ENCODE measurements around the gene WASF2.
"Not testable (repeated sequence)": the region's sequence is repeated elsewhere in the genome, so short reads cannot be mapped to it uniquely, and the experiment has no call there.

WASF2 gene

GRCh38 chr1:27394925-27395324 is 95.0 kb downstream of the WASF2 start:
- DNase-seq, result no peak

DNA sequence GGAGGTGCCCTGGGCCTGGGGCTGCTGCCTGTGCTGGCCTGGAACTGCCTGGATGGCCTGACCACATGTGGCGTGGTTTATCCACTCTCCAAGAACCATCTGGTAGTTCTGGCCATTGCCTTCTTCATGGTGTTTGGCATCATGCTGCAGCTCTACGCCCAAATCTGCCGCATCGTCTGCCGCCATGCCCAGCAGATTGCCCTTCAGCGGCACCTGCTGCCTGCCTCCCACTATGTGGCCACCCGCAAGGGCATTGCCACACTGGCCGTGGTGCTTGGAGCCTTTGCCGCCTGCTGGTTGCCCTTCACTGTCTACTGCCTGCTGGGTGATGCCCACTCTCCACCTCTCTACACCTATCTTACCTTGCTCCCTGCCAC is 95.7 kb downstream of the WASF2 start:
- DNase-seq, result no peak

DNA sequence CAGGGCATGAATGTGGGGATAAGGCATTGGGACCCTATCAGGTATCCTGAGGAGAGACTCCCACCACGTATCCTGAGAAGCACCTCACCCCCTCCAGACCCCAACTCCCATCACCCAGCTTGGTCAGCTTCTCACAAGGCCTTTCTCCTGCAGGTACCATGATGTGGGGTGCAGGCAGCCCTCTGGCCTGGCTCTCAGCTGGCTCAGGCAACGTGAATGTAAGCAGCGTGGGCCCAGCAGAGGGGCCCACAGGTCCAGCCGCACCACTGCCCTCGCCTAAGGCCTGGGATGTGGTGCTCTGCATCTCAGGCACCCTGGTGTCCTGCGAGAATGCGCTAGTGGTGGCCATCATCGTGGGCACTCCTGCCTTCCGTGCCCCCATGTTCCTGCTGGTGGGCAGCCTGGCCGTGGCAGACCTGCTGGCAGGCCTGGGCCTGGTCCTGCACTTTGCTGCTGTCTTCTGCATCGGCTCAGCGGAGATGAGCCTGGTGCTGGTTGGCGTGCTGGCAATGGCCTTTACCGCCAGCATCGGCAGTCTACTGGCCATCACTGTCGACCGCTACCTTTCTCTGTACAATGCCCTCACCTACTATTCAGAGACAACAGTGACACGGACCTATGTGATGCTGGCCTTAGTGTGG is 96.2 kb downstream of the WASF2 start:
- DNase-seq, result no peak

DNA sequence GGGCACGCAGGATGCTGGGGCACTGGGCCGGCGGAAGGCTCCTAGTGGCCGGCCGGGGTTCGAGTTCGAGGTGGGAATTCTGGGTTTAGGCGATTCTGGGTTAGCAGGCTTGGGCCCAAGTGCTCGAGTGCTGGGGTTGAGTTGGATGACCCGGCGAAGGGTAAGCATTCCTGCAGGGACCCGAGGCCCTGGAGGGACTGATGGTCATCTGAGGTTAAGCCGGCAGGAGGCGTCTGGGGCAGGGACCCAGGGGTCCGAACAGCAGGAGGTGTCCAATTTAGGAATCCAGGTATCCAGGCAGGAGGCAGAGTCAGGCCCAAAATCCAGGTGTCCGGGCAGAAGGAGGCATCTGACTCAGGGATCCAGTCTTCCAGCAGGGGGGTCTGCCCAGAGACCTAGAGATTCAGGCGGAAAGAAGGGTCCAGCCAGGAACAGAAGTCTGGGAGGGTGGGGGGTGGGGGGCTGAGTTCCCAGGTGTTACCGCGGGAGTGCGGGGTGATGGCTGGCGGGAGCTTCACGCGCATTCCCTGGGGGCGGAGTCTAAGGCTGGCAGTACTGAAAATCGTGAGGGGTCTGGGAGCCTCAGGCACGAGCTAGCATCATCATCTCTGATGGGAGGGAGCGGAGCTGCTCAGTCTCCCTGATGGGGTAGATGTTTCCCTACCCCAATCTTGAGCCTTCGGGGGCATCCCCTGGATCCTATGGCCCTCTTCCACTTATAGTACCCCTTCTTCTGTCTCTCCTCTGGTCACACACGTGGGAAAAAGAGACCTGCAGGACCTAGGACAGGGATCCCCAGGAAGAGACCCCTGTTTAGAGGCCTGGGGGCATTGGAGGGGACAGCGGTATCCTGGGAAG is 97.0 kb downstream of the WASF2 start:
- no peak for DNase-seq

GRCh38 chr1:27392096-27392777 is 97.7 kb downstream of the WASF2 start, which contains the start of gene GPR3:
Gene GPR3 (plus strand): TSS chr1:27392622. CDS start chr1:27393799, 1,177 bp downstream.
- DNase-seq, result peak; percentile 61

DNA sequence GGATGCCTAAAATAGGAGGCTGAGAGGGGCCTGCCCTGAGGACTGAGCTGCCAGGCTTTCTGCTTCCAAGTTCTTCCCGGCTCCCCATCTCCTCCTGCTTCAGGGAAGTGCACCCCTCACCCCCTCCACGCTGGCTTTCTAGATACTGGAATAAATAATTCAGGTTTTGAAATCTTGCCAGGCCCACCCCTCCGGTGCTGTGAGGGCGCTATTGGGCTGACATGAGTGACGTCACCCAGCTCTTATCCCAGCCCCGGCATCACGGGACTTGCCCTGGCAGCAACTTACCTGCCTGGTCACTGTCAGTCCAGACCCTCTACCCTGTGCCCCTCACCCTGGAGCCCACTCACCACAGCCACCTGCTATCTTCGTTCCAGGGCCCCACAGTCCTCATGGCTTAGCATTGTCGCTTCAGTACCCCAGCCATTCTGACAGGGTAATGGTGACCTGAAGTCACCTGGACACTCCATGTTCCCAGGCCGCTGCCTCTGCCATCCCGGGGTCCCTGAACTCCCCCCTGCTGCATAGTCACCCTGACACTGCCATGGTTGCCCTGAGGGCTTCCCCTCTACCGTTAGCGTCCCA is 98.4 kb downstream of the WASF2 start:
- DNase-seq, result no peak

GRCh38 chr1:27388337-27389005 is 101.5 kb downstream of the WASF2 start:
- peak; percentile 23 for DNase-seq

DNA sequence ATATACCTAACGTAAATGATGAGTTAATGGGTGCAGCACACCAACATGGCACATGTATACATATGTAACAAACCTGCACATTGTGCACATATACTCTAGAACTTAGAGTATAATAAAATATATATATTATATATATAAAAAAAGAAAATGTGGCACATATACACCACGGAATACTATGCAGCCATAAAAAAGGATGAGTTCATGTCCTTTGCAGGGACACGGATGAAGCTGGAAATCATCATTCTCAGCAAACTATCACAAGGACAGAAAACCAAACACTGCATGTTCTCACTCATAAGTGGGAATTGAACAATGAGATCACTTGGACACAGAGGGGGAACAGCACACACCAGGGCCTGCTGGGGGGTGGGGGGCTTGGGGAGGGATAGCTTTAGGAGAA is 105.2 kb downstream of the WASF2 start:
- DNase-seq, result not testable (repeated sequence)

GRCh38 chr1:27383661-27384060 is 106.3 kb downstream of the WASF2 start:
- DNase-seq, result no peak

- no peak for DNase-seq
Measured at GRCh38 chr1:27383039-27383605, 106.8 kb downstream of the WASF2 start, which contains the start of gene CD164L2. Gene CD164L2 (minus strand): TSS chr1:27383333. CDS start chr1:27383239, 94 bp downstream.

- DNase-seq, result no peak
Measured at GRCh38 chr1:27381969-27382762, 107.8 kb downstream of the WASF2 start.

DNA sequence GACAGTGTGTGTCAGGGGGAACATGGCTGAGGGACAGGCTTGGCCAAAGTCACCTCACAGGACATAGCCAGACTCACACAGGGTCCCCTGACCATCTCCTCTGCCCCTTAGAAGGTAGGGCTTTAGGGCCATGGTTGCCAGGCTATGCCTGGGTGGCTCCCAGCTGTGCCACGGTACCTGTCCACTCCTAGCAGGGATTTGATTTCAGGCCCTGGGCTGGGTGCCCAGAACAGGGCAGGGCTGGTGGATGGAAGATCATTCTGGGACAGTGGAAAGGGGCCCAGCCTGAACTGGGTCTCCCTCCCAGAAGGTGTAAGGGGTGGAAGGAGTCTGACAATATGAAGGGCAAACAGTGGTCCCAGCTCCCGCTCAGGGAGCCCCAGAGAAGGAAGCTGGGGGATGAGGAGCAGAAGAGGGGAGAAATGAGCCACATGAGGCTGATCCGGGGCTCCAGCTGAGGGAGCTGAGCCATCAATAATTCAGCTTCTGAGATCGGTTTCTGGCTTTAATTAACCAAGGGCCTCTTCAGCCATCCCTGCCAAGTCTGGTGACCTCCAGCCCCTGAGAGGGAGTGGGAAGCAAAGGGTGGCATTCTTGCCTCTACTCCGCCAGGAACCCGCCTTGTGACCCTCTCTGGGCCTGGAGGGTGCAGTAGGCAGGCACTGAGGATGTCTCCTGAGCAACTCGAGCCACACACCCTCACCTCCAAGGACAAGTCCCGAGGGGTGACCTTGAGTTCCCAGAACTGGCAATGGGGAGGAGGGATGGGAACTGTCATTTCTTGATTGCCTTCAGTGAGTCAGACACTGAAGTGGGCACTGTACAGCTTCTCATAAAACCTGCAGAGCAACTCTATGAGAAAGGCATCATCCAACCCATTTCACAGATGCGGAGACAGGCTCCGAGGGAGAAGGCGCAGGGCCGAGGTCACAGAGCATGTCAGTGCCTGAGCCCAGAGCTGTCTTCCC is 108.9 kb downstream of the WASF2 start:
- DNase-seq, result no peak

GRCh38 chr1:27380224-27380623 is 109.7 kb downstream of the WASF2 start:
- no peak for DNase-seq

DNA sequence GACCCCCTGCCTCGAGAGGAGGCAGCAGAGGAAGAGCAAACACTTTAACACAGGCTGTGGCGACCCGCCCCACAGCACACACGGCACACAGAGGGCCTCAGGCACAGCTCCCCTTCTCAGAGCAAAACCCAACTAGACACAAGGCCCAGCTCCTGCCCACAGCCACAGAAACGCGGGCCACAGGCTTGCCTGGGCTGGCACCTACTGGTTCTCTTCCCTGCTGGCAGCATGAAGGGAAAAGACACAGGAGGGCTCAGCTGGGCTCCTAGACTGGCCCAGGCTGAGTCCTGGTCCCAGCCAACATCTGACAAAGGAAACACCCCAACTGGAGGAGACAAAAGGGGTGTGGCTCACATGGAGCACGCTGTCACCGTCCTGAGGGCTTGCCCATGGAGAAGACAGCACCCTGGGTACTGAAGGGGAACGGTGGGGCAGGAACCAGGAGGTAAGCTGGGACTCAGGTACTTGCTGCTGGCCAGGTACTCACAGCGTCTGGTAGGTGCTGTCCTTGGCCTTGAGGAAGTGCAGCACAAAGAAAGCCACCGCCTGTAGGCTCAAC is 110.3 kb downstream of the WASF2 start:
- DNase-seq, result no peak

GRCh38 chr1:27377760-27378495 is 112.0 kb downstream of the WASF2 start:
- no peak for DNase-seq

DNA sequence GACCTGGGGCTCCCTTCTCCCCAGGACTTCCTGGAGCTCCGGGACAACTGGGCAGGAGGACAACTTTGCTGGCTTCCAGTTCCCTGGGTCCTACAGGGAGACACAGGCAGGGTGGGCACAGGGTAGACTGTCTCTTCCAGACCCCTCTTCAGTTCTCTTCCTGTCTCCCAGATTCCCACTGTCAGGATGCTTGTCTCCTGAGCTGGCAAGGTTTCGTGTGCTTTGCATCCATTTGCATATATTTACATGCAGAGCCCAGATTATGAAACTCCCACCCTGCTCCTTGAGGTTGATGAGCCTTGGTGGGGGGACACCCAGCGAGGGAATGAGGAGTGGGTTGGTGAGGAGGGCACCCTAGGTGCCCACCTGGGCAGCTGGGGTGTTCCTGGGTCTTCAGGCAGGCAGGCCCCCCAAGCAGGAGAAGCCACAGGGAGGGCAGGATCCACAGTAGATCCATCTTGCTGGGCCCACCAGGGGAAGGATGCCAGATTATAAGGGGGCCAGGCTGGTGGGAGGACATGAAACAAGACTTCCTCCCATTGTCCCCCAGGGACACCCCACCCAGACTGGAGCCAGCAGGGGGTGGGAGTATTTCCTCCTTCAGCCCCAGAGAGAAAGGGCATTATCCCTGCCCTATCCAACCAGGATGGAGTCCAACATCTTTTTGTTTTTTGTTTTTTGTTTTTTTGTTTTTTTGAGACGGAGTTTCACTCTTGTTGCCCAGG is 115.4 kb downstream of the WASF2 start, which contains the start of gene FCN3:
Gene FCN3, minus strand, starts transcription at position 463 of the 725 bp plus-strand sequence. Its CDS starts 6 bp downstream, at position 457.
- DNase-seq, result no peak

- no peak for DNase-seq
Measured at GRCh38 chr1:27372808-27373690, 116.9 kb downstream of the WASF2 start.
